ENCODE measurements around the gene STK32C.
"Not testable (repeated sequence)": the region's sequence is repeated elsewhere in the genome, so short reads cannot be mapped to it uniquely, and the experiment has no call there.

Gene STK32C

GRCh38 chr10:132167041-132167674 lies 140.6 kb downstream of the STK32C start:
- no peak for DNase-seq (ENCODE audit: low spot score)

GRCh38 chr10:132166216-132166950 lies 141.4 kb downstream of the STK32C start:
- no peak for DNase-seq (ENCODE audit: low spot score)

- no peak for DNase-seq (ENCODE audit: low spot score)
These were observed 142.3 kb downstream of the STK32C start for GRCh38 chr10:132165416-132165980.

GRCh38 chr10:132164761-132165278 lies 142.9 kb downstream of the STK32C start:
- DNase-seq (ENCODE audit: low spot score) = no peak

- no peak for DNase-seq (ENCODE audit: low spot score)
These were observed 143.8 kb downstream of the STK32C start for GRCh38 chr10:132163826-132164515.

- peak; percentile 68 for DNase-seq (ENCODE audit: low spot score)
These were observed 144.4 kb downstream of the STK32C start for GRCh38 chr10:132163278-132163765.

- DNase-seq (ENCODE audit: low spot score) = no peak
These were observed 145.0 kb downstream of the STK32C start for GRCh38 chr10:132162590-132163277.

GRCh38 chr10:132162021-132162531 lies 145.7 kb downstream of the STK32C start:
- DNase-seq (ENCODE audit: low spot score) = peak; percentile 47

- not testable (repeated sequence) for DNase-seq (ENCODE audit: low spot score)
These were observed 146.7 kb downstream of the STK32C start for GRCh38 chr10:132160834-132161622.

- not testable (repeated sequence) for DNase-seq (ENCODE audit: low spot score)
These were observed 147.5 kb downstream of the STK32C start for GRCh38 chr10:132160231-132160630.

- DNase-seq (ENCODE audit: low spot score) = peak; percentile 21
These were observed 148.2 kb downstream of the STK32C start for GRCh38 chr10:132159302-132160230.

- no peak for DNase-seq (ENCODE audit: low spot score)
These were observed 148.9 kb downstream of the STK32C start for GRCh38 chr10:132158823-132159222.

GRCh38 chr10:132158122-132158741 lies 149.5 kb downstream of the STK32C start:
- peak; percentile 19 for DNase-seq (ENCODE audit: low spot score)

Measured in activated CD4-positive, alpha-beta T cell treated with anti-CD3 and anti-CD28 coated beads, Interleukin-2, Interleukin-4, amounts not matched to agents 100 ng/mL and 50 ng/mL, durations not matched to agents 16 hours and 8 hours (primary cell).